Measurements from ENCODE around the gene BCAP31.

- TF ChIP-seq, protein P1, sequence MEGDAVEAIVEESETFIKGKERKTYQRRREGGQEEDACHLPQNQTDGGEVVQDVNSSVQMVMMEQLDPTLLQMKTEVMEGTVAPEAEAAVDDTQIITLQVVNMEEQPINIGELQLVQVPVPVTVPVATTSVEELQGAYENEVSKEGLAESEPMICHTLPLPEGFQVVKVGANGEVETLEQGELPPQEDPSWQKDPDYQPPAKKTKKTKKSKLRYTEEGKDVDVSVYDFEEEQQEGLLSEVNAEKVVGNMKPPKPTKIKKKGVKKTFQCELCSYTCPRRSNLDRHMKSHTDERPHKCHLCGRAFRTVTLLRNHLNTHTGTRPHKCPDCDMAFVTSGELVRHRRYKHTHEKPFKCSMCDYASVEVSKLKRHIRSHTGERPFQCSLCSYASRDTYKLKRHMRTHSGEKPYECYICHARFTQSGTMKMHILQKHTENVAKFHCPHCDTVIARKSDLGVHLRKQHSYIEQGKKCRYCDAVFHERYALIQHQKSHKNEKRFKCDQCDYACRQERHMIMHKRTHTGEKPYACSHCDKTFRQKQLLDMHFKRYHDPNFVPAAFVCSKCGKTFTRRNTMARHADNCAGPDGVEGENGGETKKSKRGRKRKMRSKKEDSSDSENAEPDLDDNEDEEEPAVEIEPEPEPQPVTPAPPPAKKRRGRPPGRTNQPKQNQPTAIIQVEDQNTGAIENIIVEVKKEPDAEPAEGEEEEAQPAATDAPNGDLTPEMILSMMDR (IDR thresholded peaks at IDR 0.05) = no peak
- TF ChIP-seq POLR2A (IDR thresholded peaks at IDR 0.05) = no peak
Observed at GRCh38 chrX:153694687-153695270, 29.4 kb downstream of the BCAP31 start.
